ENCODE data around the gene KLHL6. TPM values are rescaled to one million over a fixed set of nuclear protein-coding genes. Genes with fewer than 3 reads are reported as not detected.

The KLHL6 gene
- total and polyA plus RNA-seq, 2 of the 13 experiments (the other 11 are each of a cell fraction or from before 2014, with no cell fraction given), result not detected

DNA sequence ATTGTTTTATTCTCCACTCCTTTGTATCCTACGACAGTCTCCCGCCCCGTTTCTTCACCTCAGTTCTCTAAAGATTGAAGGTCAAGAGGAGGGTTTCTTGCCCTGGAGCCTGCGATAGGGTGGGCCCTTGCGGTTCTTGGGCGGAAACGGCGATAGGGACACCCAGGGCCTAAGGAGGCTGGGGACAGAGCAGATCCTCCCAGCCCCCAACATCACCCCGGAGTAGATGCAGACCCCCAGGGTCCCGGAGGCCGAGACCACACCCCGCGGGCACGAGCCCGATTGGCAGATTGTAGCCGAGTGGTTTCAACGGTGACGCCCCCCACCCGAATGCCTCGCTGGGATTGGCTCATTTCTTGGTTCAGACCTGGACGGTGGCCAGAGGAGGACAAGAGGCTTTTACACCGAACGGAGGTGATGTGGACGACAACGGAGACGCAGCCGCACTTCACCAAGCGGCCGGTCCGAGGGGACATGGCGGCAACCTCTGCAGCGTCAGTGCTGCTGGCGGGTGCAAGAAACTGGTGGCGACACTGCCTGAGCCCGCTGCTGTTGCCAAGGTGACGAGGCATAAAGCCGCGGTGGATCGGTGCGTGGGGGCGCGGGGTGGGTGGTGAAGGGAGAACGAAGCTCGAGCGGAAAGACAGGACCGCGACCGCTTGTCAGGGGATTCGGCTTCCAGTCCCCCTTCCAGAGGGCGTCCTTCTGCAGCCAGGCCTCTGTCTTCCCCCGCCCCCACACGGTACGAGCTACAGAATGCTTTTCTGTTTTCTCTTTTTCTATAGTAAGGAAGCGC lies 108.1 kb downstream of the KLHL6 start (continued):
- TF ChIP-seq SMYD3 (CRISPR knock-in tag; IDR thresholded peaks at IDR 0.05) (peak; percentile 88; the same call in 1 of the 2 replicates), ZNF788 (CRISPR knock-in tag; IDR thresholded peaks at IDR 0.05; ENCODE audit: borderline replicate concordance) (peak; percentile 84), CCDC6 (CRISPR knock-in tag; IDR thresholded peaks at IDR 0.05) (no peak), THAP11 (CRISPR knock-in tag; IDR thresholded peaks at IDR 0.05) (peak; percentile 90), PHF20 (CRISPR knock-in tag; IDR thresholded peaks at IDR 0.05) (peak; percentile 74), ZFP36L2 (CRISPR knock-in tag; IDR thresholded peaks at IDR 0.05) (no peak), SALL2 (CRISPR knock-in tag; IDR thresholded peaks at IDR 0.05) (peak; percentile 88), ATF1 (CRISPR knock-in tag; IDR thresholded peaks at IDR 0.05) (no peak), GATAD1 (CRISPR knock-in tag; IDR thresholded peaks at IDR 0.05) (peak; percentile 91), NFE2L1 (CRISPR knock-in tag; IDR thresholded peaks at IDR 0.05; ENCODE audit: borderline replicate concordance) (no peak), DNMT1 (CRISPR knock-in tag; IDR thresholded peaks at IDR 0.05) (peak; percentile 84), HDAC2 (CRISPR knock-in tag; IDR thresholded peaks at IDR 0.05) (peak; percentile 74), ZNF337 (CRISPR knock-in tag; IDR thresholded peaks at IDR 0.05; ENCODE audit: borderline replicate concordance, low read depth) (peak; percentile 81; the same call in 1 of the 2 replicates), ZNF383 (CRISPR knock-in tag; IDR thresholded peaks at IDR 0.05; ENCODE audit: borderline replicate concordance) (no peak), ZNF746 (CRISPR knock-in tag; IDR thresholded peaks at IDR 0.05) (no peak), NR1H2 (CRISPR knock-in tag; IDR thresholded peaks at IDR 0.05; ENCODE audit: borderline replicate concordance, low read depth) (0 out of 2 replicates have a peak, but pooled peaks have one; percentile 76), SCMH1 (CRISPR knock-in tag; IDR thresholded peaks at IDR 0.05; ENCODE audit: borderline replicate concordance) (no peak), ZNF782 (CRISPR knock-in tag; IDR thresholded peaks at IDR 0.05; ENCODE audit: borderline replicate concordance) (peak; percentile 82; the same call in 1 of the 2 replicates), DPF2 (CRISPR knock-in tag; IDR thresholded peaks at IDR 0.05; ENCODE audit: borderline replicate concordance, low read depth) (no peak)
- TF ChIP-seq, protein P1, sequence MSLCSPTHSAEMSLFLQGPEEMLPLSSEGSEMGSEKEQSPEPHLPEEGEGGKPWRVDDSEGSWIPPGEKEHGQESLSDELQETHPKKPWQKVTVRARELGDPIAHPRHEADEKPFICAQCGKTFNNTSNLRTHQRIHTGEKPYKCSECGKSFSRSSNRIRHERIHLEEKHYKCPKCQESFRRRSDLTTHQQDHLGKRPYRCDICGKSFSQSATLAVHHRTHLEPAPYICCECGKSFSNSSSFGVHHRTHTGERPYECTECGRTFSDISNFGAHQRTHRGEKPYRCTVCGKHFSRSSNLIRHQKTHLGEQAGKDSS (CRISPR knock-in tag; IDR thresholded peaks at IDR 0.05; ENCODE audit: borderline replicate concordance, low read depth), result peak; percentile 82; the same call in 1 of the 2 replicates
- TF ChIP-seq, protein P2, sequence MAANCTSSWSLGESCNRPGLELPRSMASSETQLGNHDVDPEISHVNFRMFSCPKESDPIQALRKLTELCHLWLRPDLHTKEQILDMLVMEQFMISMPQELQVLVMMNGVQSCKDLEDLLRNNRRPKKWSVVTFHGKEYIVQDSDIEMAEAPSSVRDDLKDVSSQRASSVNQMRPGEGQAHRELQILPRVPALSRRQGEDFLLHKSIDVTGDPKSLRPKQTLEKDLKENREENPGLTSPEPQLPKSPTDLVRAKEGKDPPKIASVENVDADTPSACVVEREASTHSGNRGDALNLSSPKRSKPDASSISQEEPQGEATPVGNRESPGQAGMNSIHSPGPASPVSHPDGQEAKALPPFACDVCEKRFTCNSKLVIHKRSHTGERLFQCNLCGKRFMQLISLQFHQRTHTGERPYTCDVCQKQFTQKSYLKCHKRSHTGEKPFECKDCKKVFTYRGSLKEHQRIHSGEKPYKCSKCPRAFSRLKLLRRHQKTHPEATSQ (CRISPR knock-in tag; IDR thresholded peaks at IDR 0.05; ENCODE audit: borderline replicate concordance), result peak; percentile 90
- TF ChIP-seq, protein P3, sequence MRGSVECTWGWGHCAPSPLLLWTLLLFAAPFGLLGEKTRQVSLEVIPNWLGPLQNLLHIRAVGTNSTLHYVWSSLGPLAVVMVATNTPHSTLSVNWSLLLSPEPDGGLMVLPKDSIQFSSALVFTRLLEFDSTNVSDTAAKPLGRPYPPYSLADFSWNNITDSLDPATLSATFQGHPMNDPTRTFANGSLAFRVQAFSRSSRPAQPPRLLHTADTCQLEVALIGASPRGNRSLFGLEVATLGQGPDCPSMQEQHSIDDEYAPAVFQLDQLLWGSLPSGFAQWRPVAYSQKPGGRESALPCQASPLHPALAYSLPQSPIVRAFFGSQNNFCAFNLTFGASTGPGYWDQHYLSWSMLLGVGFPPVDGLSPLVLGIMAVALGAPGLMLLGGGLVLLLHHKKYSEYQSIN (CRISPR knock-in tag; IDR thresholded peaks at IDR 0.05; ENCODE audit: borderline replicate concordance), result no peak
- TF ChIP-seq, protein P4, sequence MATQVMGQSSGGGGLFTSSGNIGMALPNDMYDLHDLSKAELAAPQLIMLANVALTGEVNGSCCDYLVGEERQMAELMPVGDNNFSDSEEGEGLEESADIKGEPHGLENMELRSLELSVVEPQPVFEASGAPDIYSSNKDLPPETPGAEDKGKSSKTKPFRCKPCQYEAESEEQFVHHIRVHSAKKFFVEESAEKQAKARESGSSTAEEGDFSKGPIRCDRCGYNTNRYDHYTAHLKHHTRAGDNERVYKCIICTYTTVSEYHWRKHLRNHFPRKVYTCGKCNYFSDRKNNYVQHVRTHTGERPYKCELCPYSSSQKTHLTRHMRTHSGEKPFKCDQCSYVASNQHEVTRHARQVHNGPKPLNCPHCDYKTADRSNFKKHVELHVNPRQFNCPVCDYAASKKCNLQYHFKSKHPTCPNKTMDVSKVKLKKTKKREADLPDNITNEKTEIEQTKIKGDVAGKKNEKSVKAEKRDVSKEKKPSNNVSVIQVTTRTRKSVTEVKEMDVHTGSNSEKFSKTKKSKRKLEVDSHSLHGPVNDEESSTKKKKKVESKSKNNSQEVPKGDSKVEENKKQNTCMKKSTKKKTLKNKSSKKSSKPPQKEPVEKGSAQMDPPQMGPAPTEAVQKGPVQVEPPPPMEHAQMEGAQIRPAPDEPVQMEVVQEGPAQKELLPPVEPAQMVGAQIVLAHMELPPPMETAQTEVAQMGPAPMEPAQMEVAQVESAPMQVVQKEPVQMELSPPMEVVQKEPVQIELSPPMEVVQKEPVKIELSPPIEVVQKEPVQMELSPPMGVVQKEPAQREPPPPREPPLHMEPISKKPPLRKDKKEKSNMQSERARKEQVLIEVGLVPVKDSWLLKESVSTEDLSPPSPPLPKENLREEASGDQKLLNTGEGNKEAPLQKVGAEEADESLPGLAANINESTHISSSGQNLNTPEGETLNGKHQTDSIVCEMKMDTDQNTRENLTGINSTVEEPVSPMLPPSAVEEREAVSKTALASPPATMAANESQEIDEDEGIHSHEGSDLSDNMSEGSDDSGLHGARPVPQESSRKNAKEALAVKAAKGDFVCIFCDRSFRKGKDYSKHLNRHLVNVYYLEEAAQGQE (IDR thresholded peaks at IDR 0.05; ENCODE audit: borderline replicate concordance in 1 of 2, low read depth in 1 of 2, low read length in 2 of 2), result no peak; a peak in 1 of 4 replicates

Measured in HepG2 (cell line).